ENCODE data around the gene UBE3D.

DNA sequence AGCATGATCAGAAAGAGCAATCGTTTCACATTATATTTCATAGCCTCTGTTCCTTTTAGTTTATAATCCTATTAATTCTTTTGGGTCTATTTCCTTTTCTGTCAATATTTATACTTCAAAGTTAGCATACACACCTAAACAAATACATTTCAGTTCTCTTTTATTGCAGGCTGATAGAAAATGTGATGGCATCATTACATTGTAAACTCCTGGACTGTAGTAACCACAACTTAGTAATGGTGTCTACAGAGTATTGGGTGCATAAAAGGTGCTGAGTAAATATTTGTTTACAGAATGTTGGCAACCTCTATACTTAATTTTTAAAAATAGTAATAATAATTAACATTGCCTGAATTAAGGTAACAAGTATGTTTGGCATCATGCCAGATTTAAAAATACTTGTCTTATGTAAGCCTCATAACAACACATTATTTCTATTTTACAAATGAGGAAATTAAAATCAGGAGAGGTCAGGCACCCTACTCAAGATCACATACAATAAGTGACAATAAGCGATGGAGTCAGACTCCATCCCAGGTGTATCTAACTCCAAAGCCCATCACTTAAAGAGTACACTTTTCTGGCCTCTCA lies 195.0 kb downstream of the UBE3D start:
- TF ChIP-seq, protein P1, sequence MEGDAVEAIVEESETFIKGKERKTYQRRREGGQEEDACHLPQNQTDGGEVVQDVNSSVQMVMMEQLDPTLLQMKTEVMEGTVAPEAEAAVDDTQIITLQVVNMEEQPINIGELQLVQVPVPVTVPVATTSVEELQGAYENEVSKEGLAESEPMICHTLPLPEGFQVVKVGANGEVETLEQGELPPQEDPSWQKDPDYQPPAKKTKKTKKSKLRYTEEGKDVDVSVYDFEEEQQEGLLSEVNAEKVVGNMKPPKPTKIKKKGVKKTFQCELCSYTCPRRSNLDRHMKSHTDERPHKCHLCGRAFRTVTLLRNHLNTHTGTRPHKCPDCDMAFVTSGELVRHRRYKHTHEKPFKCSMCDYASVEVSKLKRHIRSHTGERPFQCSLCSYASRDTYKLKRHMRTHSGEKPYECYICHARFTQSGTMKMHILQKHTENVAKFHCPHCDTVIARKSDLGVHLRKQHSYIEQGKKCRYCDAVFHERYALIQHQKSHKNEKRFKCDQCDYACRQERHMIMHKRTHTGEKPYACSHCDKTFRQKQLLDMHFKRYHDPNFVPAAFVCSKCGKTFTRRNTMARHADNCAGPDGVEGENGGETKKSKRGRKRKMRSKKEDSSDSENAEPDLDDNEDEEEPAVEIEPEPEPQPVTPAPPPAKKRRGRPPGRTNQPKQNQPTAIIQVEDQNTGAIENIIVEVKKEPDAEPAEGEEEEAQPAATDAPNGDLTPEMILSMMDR (IDR thresholded peaks at IDR 0.05): no peak
- TF ChIP-seq POLR2A (IDR thresholded peaks at IDR 0.05): no peak

Data from heart left ventricle (tissue), 13 donors.